Right cardiac atrium (tissue), 5 donors: ENCODE measurements around the gene SLC13A1. TPM values are rescaled to one million over a fixed set of nuclear protein-coding genes. Genes with fewer than 3 reads are reported as not detected.
"Not testable (repeated sequence)": the region's sequence is repeated elsewhere in the genome, so short reads cannot be mapped to it uniquely, and the experiment has no call there.

ENCODE experiments used
- ATAC-seq, 2 donors: fragments of 200-7000 bp; cut with Tn5 transposase; one replicate each; pipeline versions ENCODE4 v1.8.0 to v1.9.1; 2020; ENCODE audit warnings: moderate library complexity in 2 of 2, mild to moderate bottlenecking in 1 of 2
- DNase-seq, 3 donors: peaks; one replicate each; pipeline ENCODE4 v3.0.0-alpha.2; 2020
- H3K27ac ChIP-seq: one replicate; pipeline ENCODE4 v1.5.1; 2013; ENCODE audit warnings: mild to moderate bottlenecking, low read length, control low read depth, moderate library complexity
- H3K27me3 ChIP-seq: one replicate; pipeline ENCODE4 v1.6.1; 2013; ENCODE audit not compliant: control insufficient read depth, insufficient read depth
- H3K4me1 ChIP-seq: one replicate; pipeline ENCODE4 v1.6.1; 2013; ENCODE audit warnings: low read length; ENCODE audit not compliant: control insufficient read depth, insufficient read depth
- H3K4me3 ChIP-seq: one replicate; pipeline ENCODE4 v1.5.1; 2013; ENCODE audit warnings: low read length, control low read depth
- H3K9me3 ChIP-seq: one replicate; pipeline ENCODE4 v1.6.1; 2013; ENCODE audit warnings: low read length; ENCODE audit not compliant: control insufficient read depth
- WGBS: extraction: QIAGEN DNeasy Blood & Tissue Kit; methylation state at CpG from one replicate; pipeline ENCODE4 v1.1.7; 2013; 5-methylcytosine and 5-hydroxymethylcytosine counted together
- intact Hi-C, 4 donors: fragments of 100-400 bp; cut with DNase I; formaldehyde crosslinking; loops; one replicate each; pipeline versions ENCODE4 v1.11.0 to v1.14.0; 2022 to 2023
- long read RNA-seq, 4 donors: library from polyadenylated mRNA; unstranded; transcript quantifications; one replicate each; pipeline ENCODE4 v2.0.0, GENCODE V29; 2020 to 2021
- polyA plus RNA-seq: library from polyadenylated mRNA; stranded (reverse); fragments of 200-250 nt; gene quantifications from one replicate; pipeline ENCODE4 v1.2.3, GENCODE V29; 2013
- total RNA-seq, 4 donors: library from RNA; stranded (reverse); fragmentation: NEBNext Ultra II Directional; extraction: Animal tissue kit (Norgen Biotek cat#: 25700); gene quantifications; one replicate each; pipeline ENCODE4 v1.2.1, GENCODE V29; 2021
- donor health status: healthy with polysubstance abuse.
- donor health status: DM: no; HTN: yes; CAD: no.
- donor health status: DM: no; HTN: no; CAD: no.
- donor health status: DM: no; HTN: yes; CAD: no; lungs with severe emphysema.
- donor health status: DM: yes; HTN: yes; CAD: no.

Gene SLC13A1
- total RNA-seq (not detected), polyA plus RNA-seq (not detected)
- long read RNA-seq, donor 1 = 0 reads
- long read RNA-seq, donor 2 = 0 reads
- long read RNA-seq, donor 3 = 0 reads
- long read RNA-seq, donor 4 = 0 reads

GRCh38 chr7:123199883-123200282 is at the start of gene SLC13A1:
Gene SLC13A1 (minus strand): TSS chr7:123199969. CDS start chr7:123199946, 23 bp downstream.
- Histone ChIP-seq H3K4me3 (no peak within 1 kb of the TSS), H3K9me3 (no peaks in the 10 kb centered on the region), H3K27me3 (no peaks in the 10 kb centered on the region), H3K4me1 (no peaks in the 10 kb centered on the region), H3K27ac (no peak within 1 kb of the TSS)
- DNase-seq = no peak
- WGBS = 88% methylated on average over 4 of the region's 4 CpGs
- intact Hi-C loops = no loop called here
- no peak for ATAC-seq

- intact Hi-C loops = no loop called here
- H3K27me3 ChIP-seq = no peaks in the 10 kb centered on the region
Observed at GRCh38 chr7:123244768-123245167, 45.0 kb upstream of the SLC13A1 start.

GRCh38 chr7:123242467-123243092 is 42.8 kb upstream of the SLC13A1 start:
- ATAC-seq = no peak
- WGBS = 53% methylated on average over 5 of the region's 5 CpGs

More at GRCh38 chr7:123244768-123245167, 45.0 kb upstream of the SLC13A1 start:
- H3K4me3 ChIP-seq = no peak overlapping the region
- H3K4me1 ChIP-seq = no peaks in the 10 kb centered on the region
- ATAC-seq (no peak), DNase-seq (no peak)
- H3K27ac ChIP-seq = no peak overlapping the region
- 51% methylated on average over 1 of the region's 1 CpG for WGBS
- H3K9me3 ChIP-seq = no peaks in the 10 kb centered on the region

GRCh38 chr7:123241809-123242208 is 42.0 kb upstream of the SLC13A1 start:
- DNase-seq (no peak), ATAC-seq (no peak)
- 76% methylated on average over 3 of the region's 3 CpGs for WGBS

More at GRCh38 chr7:123242467-123243092, 42.8 kb upstream of the SLC13A1 start:
- no peak for DNase-seq
- intact Hi-C loops = no loop called here
- Histone ChIP-seq H3K27ac (no peak overlapping the region), H3K4me3 (no peak overlapping the region), H3K27me3 (no peaks in the 10 kb centered on the region), H3K4me1 (no peaks in the 10 kb centered on the region), H3K9me3 (no peaks in the 10 kb centered on the region)

GRCh38 chr7:123231021-123232000 is 31.5 kb upstream of the SLC13A1 start:
- no peaks in the 10 kb centered on the region for H3K27me3 ChIP-seq
- 63% methylated on average over 4 of the region's 4 CpGs for WGBS
- DNase-seq (no peak), ATAC-seq (no peak)
- no peaks in the 10 kb centered on the region for H3K9me3 ChIP-seq
- H3K4me1 ChIP-seq = no peaks in the 10 kb centered on the region
- H3K4me3 ChIP-seq = no peak overlapping the region
- no peak overlapping the region for H3K27ac ChIP-seq
- intact Hi-C loops = no loop called here

More at GRCh38 chr7:123241809-123242208, 42.0 kb upstream of the SLC13A1 start:
- Histone ChIP-seq H3K4me1 (no peaks in the 10 kb centered on the region), H3K9me3 (no peaks in the 10 kb centered on the region), H3K27me3 (no peaks in the 10 kb centered on the region), H3K4me3 (no peak overlapping the region), H3K27ac (no peak overlapping the region)
- intact Hi-C loops = no loop called here

GRCh38 chr7:123230603-123231002 is 30.8 kb upstream of the SLC13A1 start:
- Histone ChIP-seq H3K27me3 (no peaks in the 10 kb centered on the region), H3K4me1 (no peaks in the 10 kb centered on the region), H3K4me3 (no peak overlapping the region), H3K27ac (no peak overlapping the region), H3K9me3 (no peaks in the 10 kb centered on the region)
- intact Hi-C loops = no loop called here
- ATAC-seq (no peak), DNase-seq (peak in 1 of 3 donors; percentile 34)
- 60% methylated on average over 11 of the region's 11 CpGs for WGBS

- Histone ChIP-seq H3K9me3 (no peaks in the 10 kb centered on the region), H3K4me3 (no peak overlapping the region), H3K27ac (no peak overlapping the region), H3K4me1 (no peaks in the 10 kb centered on the region), H3K27me3 (no peaks in the 10 kb centered on the region)
- DNase-seq = no peak
- intact Hi-C loops = no loop called here
- 94% methylated on average over 1 of the region's 1 CpG for WGBS
- ATAC-seq = no peak
Observed at GRCh38 chr7:123230147-123230546, 30.4 kb upstream of the SLC13A1 start.

- Histone ChIP-seq H3K4me3 (no peak overlapping the region), H3K4me1 (no peaks in the 10 kb centered on the region), H3K27me3 (no peaks in the 10 kb centered on the region), H3K27ac (no peak overlapping the region), H3K9me3 (no peaks in the 10 kb centered on the region)
- intact Hi-C loops = no loop called here
- ATAC-seq (no peak), DNase-seq (no peak)
Observed at GRCh38 chr7:123229426-123229825, 29.7 kb upstream of the SLC13A1 start.

GRCh38 chr7:123227666-123228065 is 27.9 kb upstream of the SLC13A1 start:
- ATAC-seq, intact Hi-C loops, H3K9me3 ChIP-seq, H3K4me3 ChIP-seq, DNase-seq, H3K27ac ChIP-seq, H3K4me1 ChIP-seq, H3K27me3 ChIP-seq: not testable (repeated sequence)
- WGBS = 92% methylated on average over 6 of the region's 6 CpGs

GRCh38 chr7:123220396-123220795 is 20.6 kb upstream of the SLC13A1 start:
- Histone ChIP-seq H3K4me3 (no peak overlapping the region), H3K4me1 (no peaks in the 10 kb centered on the region), H3K27ac (no peak overlapping the region), H3K9me3 (no peaks in the 10 kb centered on the region), H3K27me3 (no peaks in the 10 kb centered on the region)
- DNase-seq = no peak
- ATAC-seq = no peak
- 28% methylated on average over 1 of the region's 1 CpG for WGBS
- intact Hi-C loops = no loop called here

GRCh38 chr7:123218866-123219265 is 19.1 kb upstream of the SLC13A1 start:
- no peaks in the 10 kb centered on the region for H3K4me1 ChIP-seq
- H3K4me3 ChIP-seq = no peak overlapping the region
- WGBS = 43% methylated on average over 2 of the region's 2 CpGs
- DNase-seq (no peak), ATAC-seq (no peak)
- no peak overlapping the region for H3K27ac ChIP-seq
- no peaks in the 10 kb centered on the region for H3K9me3 ChIP-seq
- H3K27me3 ChIP-seq = no peaks in the 10 kb centered on the region
- intact Hi-C loops = no loop called here
